Activated naive CD8-positive, alpha-beta T cell treated with anti-CD3 and anti-CD28 coated beads for 36 hours (primary cell): ENCODE data around the gene RALGAPA2. TPM values are rescaled to one million over a fixed set of nuclear protein-coding genes. Genes with fewer than 3 reads are reported as not detected.

Experiments used
- DNase-seq: peaks from one replicate; pipeline ENCODE4 v3.0.0; 2021
- H3K27ac Mint-ChIP-seq: one replicate; pipeline ENCODE4 v1.8.0; 2022; ENCODE audit warnings: mild to moderate bottlenecking, moderate library complexity, mixed read lengths
- H3K27me3 Mint-ChIP-seq: one replicate; pipeline ENCODE4 v1.8.0; 2022; ENCODE audit warnings: mild to moderate bottlenecking, mixed read lengths
- H3K36me3 Mint-ChIP-seq: one replicate; pipeline ENCODE4 v1.8.0; 2021; ENCODE audit warnings: mild to moderate bottlenecking, mixed read lengths
- H3K4me1 Mint-ChIP-seq: one replicate; pipeline ENCODE4 v1.8.0; 2021; ENCODE audit warnings: mixed read lengths
- H3K4me3 Mint-ChIP-seq: one replicate; pipeline ENCODE4 v1.8.0; 2022; ENCODE audit warnings: mild to moderate bottlenecking, moderate library complexity, mixed read lengths
- H3K9me3 Mint-ChIP-seq: one replicate; pipeline ENCODE4 v1.8.0; 2022; ENCODE audit warnings: mixed read lengths
- total RNA-seq, 2 experiments: library from RNA; stranded (reverse); gene quantifications; one replicate each; pipeline ENCODE4 v1.2.3, GENCODE V29; 2021

RALGAPA2 gene
- total RNA-seq, 2 experiments from 2014 or later, result 14.7 to 15.6 TPM

- Mint-ChIP-seq H3K4me3 (no peak overlapping the region), H3K27me3 (no peaks in the 10 kb centered on the region), H3K27ac (no peak overlapping the region), H3K9me3 (no peaks in the 10 kb centered on the region), H3K4me1 (peaks cover 1% of the 10 kb centered on the region), H3K36me3 (peaks cover 13% of the 10 kb centered on the region)
- DNase-seq, result no peak
Observed at GRCh38 chr20:20638878-20639277, 73.6 kb downstream of the RALGAPA2 start.

DNA sequence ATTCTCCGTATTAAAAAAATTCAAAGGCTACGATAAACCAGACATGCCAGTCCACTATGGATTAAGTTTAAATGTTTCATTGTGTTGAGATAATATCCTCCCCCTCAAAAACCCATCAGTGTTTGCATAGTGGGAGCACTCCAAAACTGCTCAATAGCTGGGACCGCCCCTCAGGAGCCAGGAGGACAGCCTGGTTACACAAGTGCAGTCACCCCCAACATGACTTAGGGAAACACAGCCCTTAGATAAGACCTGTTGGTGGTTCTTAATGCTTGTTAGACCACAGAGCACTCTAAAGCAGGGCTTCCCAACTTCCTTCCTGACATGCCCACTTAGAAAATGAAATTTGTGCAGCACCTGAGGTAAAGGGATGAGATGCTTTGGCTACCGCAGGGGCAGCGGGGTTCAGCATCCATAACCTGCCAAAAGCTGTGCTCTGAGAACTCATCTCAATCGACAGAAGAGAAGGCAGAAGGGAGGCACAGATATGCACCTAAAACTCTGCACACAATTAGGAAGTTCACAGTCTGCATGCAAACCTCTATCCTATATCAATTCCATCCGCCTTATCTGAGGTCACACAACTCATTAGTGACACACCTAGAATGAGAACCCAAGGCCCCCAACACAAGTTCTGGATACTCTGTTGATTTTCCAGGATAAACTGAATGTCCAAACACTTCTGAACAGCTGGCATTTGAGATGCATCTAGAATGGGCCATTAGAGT lies 74.3 kb downstream of the RALGAPA2 start:
- peaks cover 1% of the 10 kb centered on the region for H3K4me1 Mint-ChIP-seq
- H3K9me3 Mint-ChIP-seq, result no peaks in the 10 kb centered on the region
- H3K27me3 Mint-ChIP-seq, result no peaks in the 10 kb centered on the region
- H3K4me3 Mint-ChIP-seq, result no peak overlapping the region
- DNase-seq, result no peak
- peaks cover 13% of the 10 kb centered on the region for H3K36me3 Mint-ChIP-seq
- no peak overlapping the region for H3K27ac Mint-ChIP-seq

- no peak overlapping the region for H3K4me3 Mint-ChIP-seq
- H3K27me3 Mint-ChIP-seq, result no peaks in the 10 kb centered on the region
- H3K27ac Mint-ChIP-seq, result no peak overlapping the region
- H3K9me3 Mint-ChIP-seq, result no peaks in the 10 kb centered on the region
- no peak for DNase-seq
- peaks cover 13% of the 10 kb centered on the region for H3K36me3 Mint-ChIP-seq
- peaks cover 3% of the 10 kb centered on the region for H3K4me1 Mint-ChIP-seq
Observed at GRCh38 chr20:20635006-20635405, 77.4 kb downstream of the RALGAPA2 start.

DNA sequence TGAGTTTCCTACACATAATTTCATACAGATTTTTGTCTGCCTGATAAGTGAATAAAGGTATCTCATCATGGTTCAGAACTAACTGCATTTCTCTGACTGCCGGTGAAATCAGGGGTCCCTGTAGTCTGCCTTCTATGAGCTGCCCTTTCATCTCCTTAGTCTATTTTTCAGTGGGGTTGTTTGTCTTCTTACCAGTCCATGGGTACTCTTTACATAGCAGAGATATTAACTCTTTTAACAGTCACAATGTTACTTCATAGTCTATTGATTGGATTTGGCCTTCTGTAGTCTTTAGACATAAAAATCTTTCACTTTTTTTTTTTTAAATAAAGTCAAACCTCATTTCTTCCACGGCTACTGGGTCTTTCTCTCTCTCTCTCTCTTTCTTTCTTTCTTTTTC lies 79.8 kb downstream of the RALGAPA2 start:
- no peak overlapping the region for H3K27ac Mint-ChIP-seq
- H3K36me3 Mint-ChIP-seq, result peaks cover 10% of the 10 kb centered on the region
- no peaks in the 10 kb centered on the region for H3K9me3 Mint-ChIP-seq
- no peak for DNase-seq
- no peaks in the 10 kb centered on the region for H3K27me3 Mint-ChIP-seq
- no peak overlapping the region for H3K4me3 Mint-ChIP-seq
- H3K4me1 Mint-ChIP-seq, result peaks cover 1% of the 10 kb centered on the region

GRCh38 chr20:20630551-20630950 lies 81.9 kb downstream of the RALGAPA2 start:
- Mint-ChIP-seq H3K27me3 (no peaks in the 10 kb centered on the region), H3K4me1 (peaks cover 1% of the 10 kb centered on the region), H3K27ac (no peak overlapping the region), H3K4me3 (no peak overlapping the region), H3K9me3 (no peaks in the 10 kb centered on the region), H3K36me3 (peaks cover 7% of the 10 kb centered on the region)
- no peak for DNase-seq

- H3K9me3 Mint-ChIP-seq, result no peaks in the 10 kb centered on the region
- peaks cover 4% of the 10 kb centered on the region for H3K36me3 Mint-ChIP-seq
- DNase-seq, result no peak
- H3K4me3 Mint-ChIP-seq, result no peak overlapping the region
- no peak overlapping the region for H3K27ac Mint-ChIP-seq
- H3K4me1 Mint-ChIP-seq, result peaks cover 1% of the 10 kb centered on the region
- H3K27me3 Mint-ChIP-seq, result no peaks in the 10 kb centered on the region
Observed at GRCh38 chr20:20629556-20630188, 82.8 kb downstream of the RALGAPA2 start.

- Mint-ChIP-seq H3K36me3 (peaks cover 2% of the 10 kb centered on the region), H3K4me1 (peaks cover 1% of the 10 kb centered on the region), H3K27ac (no peak overlapping the region), H3K9me3 (no peaks in the 10 kb centered on the region), H3K27me3 (no peaks in the 10 kb centered on the region), H3K4me3 (no peak overlapping the region)
- DNase-seq, result no peak
Observed at GRCh38 chr20:20628314-20628713, 84.1 kb downstream of the RALGAPA2 start.

GRCh38 chr20:20627471-20627870 lies 85.0 kb downstream of the RALGAPA2 start:
- no peak overlapping the region for H3K4me3 Mint-ChIP-seq

DNA sequence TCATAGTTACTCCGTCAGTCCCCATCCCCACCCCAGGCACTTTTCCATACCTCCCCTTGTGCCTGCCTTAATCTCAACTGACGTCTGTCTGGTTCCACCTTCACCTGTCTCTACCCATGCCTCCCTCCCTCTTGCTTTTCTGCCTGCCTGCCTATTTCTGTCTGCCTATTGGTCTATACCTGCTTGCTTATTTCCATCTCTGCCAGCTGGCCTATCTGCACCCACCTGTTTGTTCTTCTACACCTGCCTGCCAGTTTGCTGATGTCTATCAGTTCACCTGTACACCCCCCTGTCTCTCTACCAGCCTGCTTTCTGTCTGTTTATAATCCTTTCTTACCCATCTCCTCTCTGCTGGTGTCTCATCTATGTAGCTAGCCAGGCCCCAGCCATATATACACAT lies 87.5 kb downstream of the RALGAPA2 start:
- DNase-seq, result no peak
- H3K9me3 Mint-ChIP-seq, result no peaks in the 10 kb centered on the region
- no peaks in the 10 kb centered on the region for H3K27me3 Mint-ChIP-seq
- H3K4me3 Mint-ChIP-seq, result no peak overlapping the region
- peaks cover 5% of the 10 kb centered on the region for H3K36me3 Mint-ChIP-seq
- H3K4me1 Mint-ChIP-seq, result no peaks in the 10 kb centered on the region
- no peak overlapping the region for H3K27ac Mint-ChIP-seq

More at GRCh38 chr20:20627471-20627870, 85.0 kb downstream of the RALGAPA2 start:
- Mint-ChIP-seq H3K4me1 (no peaks in the 10 kb centered on the region), H3K27ac (no peak overlapping the region), H3K36me3 (peaks cover 2% of the 10 kb centered on the region), H3K27me3 (no peaks in the 10 kb centered on the region), H3K9me3 (no peaks in the 10 kb centered on the region)
- DNase-seq, result no peak

DNA sequence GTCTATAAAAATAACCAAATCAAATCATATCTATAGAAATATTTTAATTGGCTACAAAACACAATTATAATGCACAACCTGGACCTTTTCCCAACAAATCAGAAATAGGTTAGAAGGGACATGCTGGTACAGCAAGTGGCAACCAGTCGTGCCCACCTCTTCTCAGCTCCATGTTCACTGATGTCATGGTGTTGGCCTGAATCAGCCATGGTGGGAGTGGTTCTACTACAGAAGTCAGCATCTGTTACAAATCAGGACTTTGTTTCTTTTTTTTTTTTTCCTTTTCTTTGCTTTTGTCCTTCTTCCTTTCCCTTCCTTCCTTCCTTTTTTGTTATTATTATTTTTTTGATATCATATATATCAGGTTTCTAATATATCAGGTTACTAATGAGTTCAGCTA lies 91.2 kb downstream of the RALGAPA2 start:
- Mint-ChIP-seq H3K9me3 (no peaks in the 10 kb centered on the region), H3K4me1 (no peaks in the 10 kb centered on the region), H3K36me3 (peaks cover 6% of the 10 kb centered on the region), H3K27me3 (no peaks in the 10 kb centered on the region), H3K4me3 (no peak overlapping the region), H3K27ac (no peak overlapping the region)
- DNase-seq, result no peak

- Mint-ChIP-seq H3K4me3 (no peak overlapping the region), H3K9me3 (no peaks in the 10 kb centered on the region), H3K36me3 (peaks cover 10% of the 10 kb centered on the region), H3K4me1 (no peaks in the 10 kb centered on the region), H3K27ac (no peak overlapping the region), H3K27me3 (no peaks in the 10 kb centered on the region)
- no peak for DNase-seq
Observed at GRCh38 chr20:20614391-20614790, 98.1 kb downstream of the RALGAPA2 start.

GRCh38 chr20:20612251-20612650 lies 100.2 kb downstream of the RALGAPA2 start:
- H3K9me3 Mint-ChIP-seq, result no peaks in the 10 kb centered on the region
- H3K27ac Mint-ChIP-seq, result no peak overlapping the region
- H3K4me3 Mint-ChIP-seq, result no peak overlapping the region
- H3K4me1 Mint-ChIP-seq, result no peaks in the 10 kb centered on the region
- H3K36me3 Mint-ChIP-seq, result peaks cover 7% of the 10 kb centered on the region
- DNase-seq, result no peak
- H3K27me3 Mint-ChIP-seq, result no peaks in the 10 kb centered on the region

GRCh38 chr20:20611167-20611566 lies 101.3 kb downstream of the RALGAPA2 start:
- Mint-ChIP-seq H3K4me1 (no peaks in the 10 kb centered on the region), H3K4me3 (no peak overlapping the region), H3K36me3 (peaks cover 7% of the 10 kb centered on the region), H3K27me3 (no peaks in the 10 kb centered on the region), H3K9me3 (no peaks in the 10 kb centered on the region), H3K27ac (no peak overlapping the region)
- DNase-seq, result no peak

DNA sequence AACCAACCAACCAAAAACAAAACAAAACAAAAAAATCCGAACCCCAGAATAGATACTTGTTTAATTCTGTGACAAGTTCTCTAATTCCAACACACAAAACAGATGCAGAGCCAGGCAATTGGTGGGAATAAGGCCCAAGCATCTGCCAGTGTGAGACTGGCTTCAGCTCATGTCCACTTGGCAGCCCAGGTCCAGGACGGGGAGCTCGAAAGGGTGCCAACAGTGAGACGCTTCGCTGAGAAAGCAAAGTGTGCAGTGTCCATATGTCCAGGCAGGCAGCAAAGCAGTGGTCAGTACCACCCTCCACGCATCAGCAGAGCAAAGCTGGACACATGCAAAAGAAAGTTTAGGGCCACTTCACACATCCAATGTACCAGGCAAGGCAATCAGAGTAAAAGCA lies 102.9 kb downstream of the RALGAPA2 start:
- no peak overlapping the region for H3K4me3 Mint-ChIP-seq
- H3K36me3 Mint-ChIP-seq, result peaks cover 9% of the 10 kb centered on the region
- H3K4me1 Mint-ChIP-seq, result no peaks in the 10 kb centered on the region
- no peak overlapping the region for H3K27ac Mint-ChIP-seq
- H3K9me3 Mint-ChIP-seq, result no peaks in the 10 kb centered on the region
- no peak for DNase-seq
- no peaks in the 10 kb centered on the region for H3K27me3 Mint-ChIP-seq

DNA sequence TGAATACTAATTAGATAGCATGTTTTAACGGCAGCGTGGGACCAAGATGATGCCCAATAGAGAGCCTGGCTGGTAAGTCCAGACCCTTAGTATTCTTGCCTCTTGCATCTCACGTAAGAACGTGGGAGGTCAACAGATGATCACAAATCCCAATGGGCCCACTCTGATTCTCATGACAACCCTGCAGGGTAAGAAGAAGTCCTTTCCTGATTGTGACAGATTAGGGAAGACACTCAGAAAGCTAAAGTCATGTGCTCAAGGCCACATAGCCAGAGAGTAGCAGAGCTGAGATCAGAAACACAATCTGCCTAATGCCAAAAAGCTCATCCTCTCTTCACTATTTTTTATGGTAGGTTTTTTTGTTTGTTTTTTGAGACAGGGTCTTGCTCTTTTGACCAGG lies 103.8 kb downstream of the RALGAPA2 start:
- no peak for DNase-seq
- Mint-ChIP-seq H3K27me3 (no peaks in the 10 kb centered on the region), H3K27ac (no peak overlapping the region), H3K4me3 (no peak overlapping the region), H3K36me3 (peaks cover 8% of the 10 kb centered on the region), H3K4me1 (no peaks in the 10 kb centered on the region), H3K9me3 (no peaks in the 10 kb centered on the region)

- DNase-seq, result no peak
- Mint-ChIP-seq H3K36me3 (peaks cover 8% of the 10 kb centered on the region), H3K4me1 (no peaks in the 10 kb centered on the region), H3K27me3 (no peaks in the 10 kb centered on the region), H3K4me3 (no peak overlapping the region), H3K9me3 (no peaks in the 10 kb centered on the region), H3K27ac (no peak overlapping the region)
Observed at GRCh38 chr20:20608041-20608440, 104.4 kb downstream of the RALGAPA2 start.
